T-helper 2 cell treated with Interferon-gamma antibody and Interleukin-4, amounts not matched to agents 5 μg/mL and 100 μg/mL, for 36 hours (primary cell): Measurements from ENCODE around the gene ARHGAP19.
A peak's percentile ranks its signal among the peaks of the same experiment; 100 is the strongest.

ENCODE experiments used
- DNase-seq: peaks from one replicate; pipeline ENCODE4 v3.0.0; 2021; ENCODE audit warnings: low spot score
- H3K27ac Mint-ChIP-seq: one replicate; pipeline ENCODE4 v1.8.0; 2021; ENCODE audit warnings: mild to moderate bottlenecking, mixed read lengths
- H3K27me3 Mint-ChIP-seq: one replicate; pipeline ENCODE4 v1.8.0; 2021; ENCODE audit warnings: low read depth, mixed read lengths
- H3K36me3 Mint-ChIP-seq: one replicate; pipeline ENCODE4 v1.8.0; 2021; ENCODE audit warnings: low read depth, mixed read lengths
- H3K4me1 Mint-ChIP-seq: one replicate; pipeline ENCODE4 v1.8.0; 2021; ENCODE audit warnings: low read depth, mixed read lengths
- H3K4me3 Mint-ChIP-seq: one replicate; pipeline ENCODE4 v1.8.0; 2022; ENCODE audit warnings: mild to moderate bottlenecking, moderate library complexity, mixed read lengths
- H3K9me3 Mint-ChIP-seq: one replicate; pipeline ENCODE4 v1.8.0; 2021; ENCODE audit warnings: mixed read lengths

ARHGAP19 gene

DNA sequence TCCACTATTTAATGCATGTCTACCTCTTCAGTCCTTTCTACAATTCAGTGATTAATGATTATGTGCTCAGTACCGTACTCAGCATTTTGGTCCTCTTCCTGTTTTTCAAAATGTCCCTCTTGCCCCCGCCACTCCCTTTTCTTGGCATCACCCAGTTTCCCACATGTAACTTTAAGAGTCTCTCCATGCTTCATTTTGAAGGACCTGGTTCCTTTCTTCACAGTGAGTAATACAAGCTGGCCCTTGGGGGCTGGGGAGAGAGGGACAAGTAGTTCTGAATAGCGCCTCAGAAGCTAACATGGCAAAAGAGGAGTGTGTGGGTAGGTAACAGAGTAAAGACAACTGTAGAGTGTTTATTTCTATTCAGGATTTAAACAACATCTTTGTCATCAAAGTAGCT is 72.1 kb downstream of the ARHGAP19 start:
- no peak for DNase-seq
- Mint-ChIP-seq H3K4me1 (peaks cover 38% of the 10 kb centered on the region), H3K27me3 (no peaks in the 10 kb centered on the region), H3K4me3 (no peak overlapping the region), H3K36me3 (peaks cover 27% of the 10 kb centered on the region), H3K27ac (no peak overlapping the region), H3K9me3 (no peaks in the 10 kb centered on the region)

DNA sequence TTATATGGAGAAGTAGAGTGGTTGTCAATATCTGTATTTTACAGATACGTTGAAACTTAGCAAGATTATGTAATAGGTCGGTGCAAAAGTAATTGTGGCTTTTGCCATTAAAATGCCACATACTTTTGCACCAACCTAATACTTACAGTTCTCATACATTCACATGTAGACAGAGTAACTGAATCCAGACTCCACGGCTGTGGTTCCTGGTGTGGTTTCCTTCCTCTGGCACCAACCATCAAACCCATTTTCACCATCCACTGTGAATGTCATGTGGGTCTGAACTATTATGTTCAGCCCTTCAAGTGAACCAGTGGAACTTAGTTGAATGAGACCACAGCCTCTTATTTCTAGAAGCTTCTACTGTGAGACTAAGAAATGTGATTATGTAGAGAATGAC is 75.1 kb downstream of the ARHGAP19 start:
- H3K4me3 Mint-ChIP-seq = no peak overlapping the region
- peaks cover 17% of the 10 kb centered on the region for H3K36me3 Mint-ChIP-seq
- H3K27me3 Mint-ChIP-seq = no peaks in the 10 kb centered on the region
- H3K9me3 Mint-ChIP-seq = no peaks in the 10 kb centered on the region
- peaks cover 27% of the 10 kb centered on the region for H3K4me1 Mint-ChIP-seq
- DNase-seq = no peak
- H3K27ac Mint-ChIP-seq = no peak overlapping the region

DNA sequence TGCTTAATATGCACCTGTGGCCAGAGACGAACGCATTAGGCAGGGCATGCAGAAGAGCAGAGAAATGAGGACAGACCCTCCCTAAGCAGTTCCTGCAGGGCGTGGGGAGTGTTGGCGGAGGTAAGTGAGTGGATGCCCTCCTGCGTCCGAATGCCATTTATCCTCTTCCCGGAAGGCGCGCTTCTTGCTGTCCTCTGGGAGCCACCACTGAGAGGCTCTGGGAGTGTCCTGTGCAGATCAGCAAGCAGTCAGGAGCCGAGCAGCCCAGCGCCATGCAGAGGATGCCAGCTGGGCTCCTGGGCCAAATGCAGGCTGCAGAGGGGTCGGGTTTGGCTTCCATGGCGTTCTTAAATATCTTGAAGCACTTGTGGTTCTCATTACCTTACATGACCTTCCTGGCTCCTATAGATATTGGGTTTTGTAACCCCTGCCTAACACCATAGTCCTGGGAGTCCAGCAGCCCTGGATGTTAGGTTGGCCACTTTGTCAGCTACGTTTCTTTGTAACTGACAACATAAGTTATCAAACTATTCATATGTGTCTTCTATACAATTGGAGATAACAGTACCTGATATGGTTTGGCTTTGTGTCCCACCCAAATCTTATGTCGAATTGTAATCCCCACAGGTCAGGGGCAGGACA is 76.7 kb downstream of the ARHGAP19 start:
- Mint-ChIP-seq H3K9me3 (no peaks in the 10 kb centered on the region), H3K4me1 (peaks cover 27% of the 10 kb centered on the region), H3K4me3 (no peak overlapping the region)

DNA sequence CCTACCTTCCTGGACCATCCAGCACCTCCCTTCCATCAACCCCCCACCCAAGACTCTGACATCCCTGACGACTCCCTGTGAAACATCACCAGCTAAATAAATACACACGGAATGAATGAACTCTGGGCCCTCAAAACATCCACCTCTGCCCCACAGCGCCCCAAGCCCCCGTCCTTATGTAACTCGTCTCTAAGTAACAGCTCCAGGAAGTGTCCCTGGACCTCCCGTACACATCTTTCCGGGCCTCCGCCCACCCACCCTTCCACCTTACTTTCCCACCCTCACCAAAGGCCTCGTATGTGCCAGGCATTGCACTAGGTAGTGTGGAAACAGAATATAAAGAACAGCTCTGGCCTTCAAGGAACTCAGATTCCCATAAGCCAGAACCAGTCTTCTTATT is 79.0 kb downstream of the ARHGAP19 start:
- no peak overlapping the region for H3K4me3 Mint-ChIP-seq
- no peaks in the 10 kb centered on the region for H3K27me3 Mint-ChIP-seq
- peaks cover 5% of the 10 kb centered on the region for H3K36me3 Mint-ChIP-seq
- DNase-seq = no peak
- no peak overlapping the region for H3K27ac Mint-ChIP-seq
- H3K9me3 Mint-ChIP-seq = no peaks in the 10 kb centered on the region
- peaks cover 15% of the 10 kb centered on the region for H3K4me1 Mint-ChIP-seq

More for the DNA sequence above, 76.7 kb downstream of the ARHGAP19 start:
- DNase-seq = no peak
- peaks cover 15% of the 10 kb centered on the region for H3K36me3 Mint-ChIP-seq
- H3K27me3 Mint-ChIP-seq = no peaks in the 10 kb centered on the region
- no peak overlapping the region for H3K27ac Mint-ChIP-seq

DNA sequence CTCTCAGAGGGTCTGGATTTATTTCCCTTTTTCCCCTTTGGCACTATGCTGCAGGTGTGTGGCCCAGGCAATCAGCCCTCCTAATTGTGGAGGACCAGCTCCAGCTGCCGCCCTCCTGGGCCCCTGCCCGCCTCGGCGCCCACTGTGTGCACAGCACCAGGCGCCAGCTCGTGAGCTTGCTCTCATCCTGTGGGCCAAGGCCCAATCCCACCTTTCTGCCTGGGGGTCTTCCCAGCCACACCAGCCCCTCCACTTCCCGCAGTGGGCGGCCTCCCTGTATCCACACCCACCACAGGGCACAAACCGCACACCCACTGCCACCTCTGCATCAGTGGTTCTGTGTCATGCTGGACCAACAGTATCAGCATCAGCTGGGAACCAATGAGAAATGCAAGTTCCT is 81.2 kb downstream of the ARHGAP19 start:
- Mint-ChIP-seq H3K36me3 (no peaks in the 10 kb centered on the region), H3K9me3 (no peaks in the 10 kb centered on the region), H3K4me3 (no peak overlapping the region), H3K27ac (no peak overlapping the region), H3K27me3 (no peaks in the 10 kb centered on the region), H3K4me1 (no peaks in the 10 kb centered on the region)
- DNase-seq = no peak

DNA sequence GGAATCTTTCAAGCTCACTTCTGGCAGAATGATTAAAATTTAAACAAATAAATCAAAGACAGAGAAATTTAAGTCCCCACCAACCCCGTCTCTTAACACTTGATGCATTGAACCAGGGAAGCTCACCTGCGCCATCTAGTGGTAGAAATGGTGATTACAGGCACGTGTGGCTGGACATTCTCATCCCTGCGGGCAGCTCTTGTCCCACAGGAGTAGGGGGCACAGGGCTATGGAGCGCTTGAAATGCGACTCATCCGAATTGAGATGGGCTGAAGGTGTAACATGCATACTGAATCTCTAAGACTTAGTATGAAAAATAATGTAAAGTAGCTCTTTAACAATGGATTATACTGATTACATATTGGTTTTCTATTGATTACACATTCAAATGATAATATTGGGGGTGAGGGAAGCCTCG is 81.9 kb downstream of the ARHGAP19 start:
- no peaks in the 10 kb centered on the region for H3K27me3 Mint-ChIP-seq
- H3K36me3 Mint-ChIP-seq = no peaks in the 10 kb centered on the region
- no peak overlapping the region for H3K27ac Mint-ChIP-seq
- peak; percentile 50 for DNase-seq
- H3K4me1 Mint-ChIP-seq = no peaks in the 10 kb centered on the region
- no peak overlapping the region for H3K4me3 Mint-ChIP-seq
- H3K9me3 Mint-ChIP-seq = no peaks in the 10 kb centered on the region

DNA sequence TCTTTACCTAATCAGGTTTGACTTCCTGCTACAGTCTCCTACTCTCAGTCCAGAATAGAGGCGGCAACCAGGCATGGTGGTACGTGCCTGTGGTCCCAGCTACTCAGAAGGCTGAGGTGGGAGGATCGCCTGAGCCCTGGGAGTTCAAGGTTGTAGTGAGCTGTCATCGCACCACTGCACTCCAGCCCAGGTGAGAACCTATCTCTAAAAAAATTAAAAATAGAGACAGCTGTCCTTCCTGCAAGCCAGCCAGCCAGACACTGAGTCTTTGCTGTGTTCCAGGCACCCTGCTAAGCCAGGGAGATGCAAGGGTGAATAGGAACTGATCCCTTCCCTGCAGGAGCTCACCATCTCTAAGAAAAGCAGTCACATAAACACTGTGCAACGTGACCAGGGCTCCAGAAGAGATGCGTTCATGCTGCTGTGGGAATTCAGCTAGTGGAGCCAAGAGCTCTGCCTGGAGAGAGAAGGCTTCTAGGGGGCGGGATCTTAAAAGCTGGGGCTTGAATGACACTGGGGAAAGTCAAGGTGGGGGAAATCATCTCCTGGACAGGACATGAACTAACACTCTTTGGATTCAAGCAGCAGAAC is 84.6 kb downstream of the ARHGAP19 start:
- Mint-ChIP-seq H3K9me3 (no peaks in the 10 kb centered on the region), H3K36me3 (no peaks in the 10 kb centered on the region), H3K4me1 (no peaks in the 10 kb centered on the region), H3K4me3 (no peak overlapping the region), H3K27me3 (no peaks in the 10 kb centered on the region), H3K27ac (no peak overlapping the region)
- no peak for DNase-seq

DNA sequence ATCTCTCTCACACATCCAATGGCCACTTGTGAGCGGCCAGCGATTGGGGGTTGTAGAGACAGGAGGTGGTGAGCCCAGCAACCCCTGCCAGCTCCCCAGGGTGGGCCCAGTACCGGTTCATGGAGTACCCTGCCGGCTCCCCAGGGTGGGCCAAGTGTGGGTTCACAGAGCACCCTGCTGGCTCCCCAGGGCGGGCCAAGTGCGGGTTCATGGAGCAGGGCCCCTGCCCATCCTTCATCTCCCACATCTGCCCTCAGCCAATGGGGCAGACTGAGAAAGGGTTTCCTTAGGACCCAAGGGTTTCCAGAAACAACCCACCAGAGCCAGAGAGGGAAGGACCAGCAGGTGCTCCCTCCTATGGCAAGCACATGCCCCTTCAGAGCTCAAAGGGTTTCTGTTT is 85.3 kb downstream of the ARHGAP19 start:
- Mint-ChIP-seq H3K4me3 (no peak overlapping the region), H3K27me3 (peaks cover 2% of the 10 kb centered on the region), H3K4me1 (no peaks in the 10 kb centered on the region), H3K9me3 (no peaks in the 10 kb centered on the region), H3K36me3 (no peaks in the 10 kb centered on the region), H3K27ac (no peak overlapping the region)
- no peak for DNase-seq

DNA sequence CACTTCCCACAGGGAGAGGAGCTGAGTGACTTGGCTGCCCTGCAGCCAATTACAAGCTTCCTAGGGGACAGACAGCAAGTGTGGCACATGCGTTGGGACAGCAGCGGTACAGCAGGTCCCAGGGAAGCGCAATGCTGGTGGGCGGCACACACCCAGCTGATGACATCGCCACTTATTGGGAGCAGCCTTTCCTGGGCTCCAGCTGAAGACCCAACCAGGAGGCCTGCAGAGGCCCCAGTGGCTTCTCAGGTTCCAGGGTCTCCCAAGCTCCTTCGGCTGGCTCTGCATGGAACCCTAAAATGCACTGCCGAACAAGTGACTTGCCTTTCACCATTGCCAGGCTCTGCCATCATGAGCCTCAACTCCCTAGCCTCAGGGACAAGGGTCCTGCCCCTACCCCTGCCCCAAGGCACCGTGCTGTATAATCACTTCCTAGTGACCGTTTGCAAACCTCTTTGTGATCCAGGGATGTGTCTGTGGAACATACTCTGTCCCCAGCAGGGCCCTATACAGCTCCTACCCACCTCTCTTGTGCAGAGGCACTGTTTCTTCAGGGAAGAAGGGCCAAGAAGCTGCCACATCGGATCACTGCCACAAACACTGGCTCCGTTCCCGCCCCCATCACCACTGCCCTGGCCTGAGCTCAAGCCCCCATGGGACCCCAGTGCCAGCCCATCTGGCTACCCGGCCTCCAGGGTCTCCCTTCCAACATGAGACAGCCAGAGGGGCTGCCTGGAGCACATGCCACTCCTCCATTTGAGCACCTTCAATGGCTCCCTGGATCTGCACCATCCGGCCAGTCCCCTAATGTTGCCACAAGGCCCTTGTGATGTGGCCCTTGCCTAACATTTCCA is 87.4 kb downstream of the ARHGAP19 start:
- Mint-ChIP-seq H3K9me3 (no peaks in the 10 kb centered on the region), H3K4me3 (no peak overlapping the region)

DNA sequence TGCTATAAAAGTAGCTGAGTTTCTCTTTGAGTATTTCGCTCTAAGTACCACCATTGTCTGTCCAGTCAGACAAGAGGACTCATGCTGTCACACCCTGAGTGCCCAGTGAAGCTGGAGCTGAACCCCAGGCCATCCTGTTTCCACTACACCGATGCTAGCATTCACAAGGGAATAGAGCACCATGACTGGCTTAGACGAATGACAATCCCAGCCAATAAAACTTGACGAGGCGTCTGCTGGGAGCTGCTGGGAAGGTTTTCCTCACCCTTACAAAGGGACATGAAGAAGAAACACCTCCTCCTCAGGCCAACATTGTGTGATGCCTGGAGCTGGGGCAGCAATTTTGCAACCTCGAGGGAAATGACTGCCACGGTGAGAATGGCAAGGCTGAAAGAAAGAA is 89.2 kb downstream of the ARHGAP19 start:
- Mint-ChIP-seq H3K9me3 (no peaks in the 10 kb centered on the region), H3K4me3 (no peak overlapping the region), H3K36me3 (peaks cover 1% of the 10 kb centered on the region), H3K27ac (no peak overlapping the region), H3K27me3 (peaks cover 15% of the 10 kb centered on the region), H3K4me1 (peaks cover 5% of the 10 kb centered on the region)
- DNase-seq = no peak

More for the DNA sequence above, 87.4 kb downstream of the ARHGAP19 start:
- Mint-ChIP-seq H3K27ac (no peak overlapping the region), H3K4me1 (peaks cover 2% of the 10 kb centered on the region), H3K36me3 (no peaks in the 10 kb centered on the region), H3K27me3 (peaks cover 2% of the 10 kb centered on the region)
- no peak for DNase-seq

DNA sequence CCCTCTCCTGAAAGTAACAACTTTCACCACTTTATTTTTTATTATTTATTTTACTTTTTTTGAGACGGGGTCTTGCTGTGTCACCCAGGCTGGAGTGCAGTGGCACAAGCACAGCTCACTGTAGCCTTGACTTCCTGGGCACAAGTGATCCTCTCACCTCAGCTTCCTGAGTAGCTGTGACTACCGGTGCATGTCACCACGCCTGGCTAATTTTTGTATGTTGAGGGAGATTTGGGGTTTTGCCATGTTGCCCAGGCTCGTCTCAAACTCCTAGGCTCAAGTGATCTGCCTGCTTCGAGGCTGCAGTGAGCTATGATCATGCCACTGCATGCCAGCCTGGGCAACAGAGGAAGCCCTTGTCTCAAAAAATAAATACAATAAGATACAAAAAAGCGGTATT is 91.8 kb downstream of the ARHGAP19 start:
- H3K27ac Mint-ChIP-seq = no peak overlapping the region

DNA sequence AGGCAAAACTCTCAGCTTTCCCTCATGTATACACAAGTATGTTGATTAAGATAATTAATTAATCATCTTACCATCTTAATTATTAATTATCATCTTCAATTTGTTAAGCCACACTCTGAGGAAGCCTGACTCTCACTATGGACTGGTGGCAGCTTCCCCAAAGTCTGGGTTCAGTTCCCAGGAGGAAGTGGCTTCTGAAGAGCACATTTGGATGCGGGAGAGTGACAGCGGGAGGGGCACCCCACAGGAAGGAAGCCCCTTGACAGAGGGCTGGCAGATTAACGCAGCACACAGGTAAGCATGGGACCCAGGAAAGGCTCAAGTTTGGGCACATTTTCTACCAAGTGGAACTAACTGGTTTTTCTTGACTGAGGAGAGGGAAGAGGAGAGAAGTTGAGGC is 93.3 kb downstream of the ARHGAP19 start:
- no peak overlapping the region for H3K4me3 Mint-ChIP-seq

More for the DNA sequence above, 91.8 kb downstream of the ARHGAP19 start:
- no peak for DNase-seq
- H3K36me3 Mint-ChIP-seq = peaks cover 1% of the 10 kb centered on the region
- H3K9me3 Mint-ChIP-seq = no peaks in the 10 kb centered on the region
- no peak overlapping the region for H3K4me3 Mint-ChIP-seq
- H3K4me1 Mint-ChIP-seq = peaks cover 9% of the 10 kb centered on the region
- peaks cover 35% of the 10 kb centered on the region for H3K27me3 Mint-ChIP-seq

DNA sequence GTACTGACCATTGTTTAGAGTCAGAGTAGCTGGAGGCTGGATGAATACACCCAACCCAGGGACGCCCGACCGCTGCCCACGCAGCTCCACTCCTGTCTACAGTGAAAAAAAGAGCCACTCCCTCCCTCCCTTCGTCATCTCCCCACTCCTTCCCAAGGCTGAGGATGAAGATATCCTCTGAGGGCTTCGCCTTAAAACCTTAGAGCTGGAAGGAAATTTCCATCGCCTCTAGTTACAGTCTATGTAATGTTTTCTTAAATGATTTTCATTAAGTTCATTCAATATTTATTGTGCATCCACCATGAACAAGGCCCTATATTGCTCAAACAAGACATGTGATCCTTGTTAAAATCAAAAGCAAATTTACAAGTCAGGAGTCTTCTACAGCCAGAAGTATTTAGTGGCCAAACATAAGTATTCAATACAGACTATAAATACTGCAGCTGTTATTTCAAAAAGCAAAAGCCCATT is 95.4 kb downstream of the ARHGAP19 start:
- no peak for DNase-seq
- H3K27ac Mint-ChIP-seq = no peak overlapping the region
- no peaks in the 10 kb centered on the region for H3K9me3 Mint-ChIP-seq
- H3K4me3 Mint-ChIP-seq = peak overlapping the region; percentile 19
- H3K36me3 Mint-ChIP-seq = peaks cover 1% of the 10 kb centered on the region
- peaks cover 59% of the 10 kb centered on the region for H3K27me3 Mint-ChIP-seq
- H3K4me1 Mint-ChIP-seq = peaks cover 11% of the 10 kb centered on the region

More for the DNA sequence above, 93.3 kb downstream of the ARHGAP19 start:
- no peak overlapping the region for H3K27ac Mint-ChIP-seq
- peaks cover 1% of the 10 kb centered on the region for H3K36me3 Mint-ChIP-seq
- peaks cover 45% of the 10 kb centered on the region for H3K27me3 Mint-ChIP-seq
- H3K4me1 Mint-ChIP-seq = peaks cover 11% of the 10 kb centered on the region
- DNase-seq = no peak
- no peaks in the 10 kb centered on the region for H3K9me3 Mint-ChIP-seq
